ENCODE results near the gene NFASC.

NFASC gene

DNA sequence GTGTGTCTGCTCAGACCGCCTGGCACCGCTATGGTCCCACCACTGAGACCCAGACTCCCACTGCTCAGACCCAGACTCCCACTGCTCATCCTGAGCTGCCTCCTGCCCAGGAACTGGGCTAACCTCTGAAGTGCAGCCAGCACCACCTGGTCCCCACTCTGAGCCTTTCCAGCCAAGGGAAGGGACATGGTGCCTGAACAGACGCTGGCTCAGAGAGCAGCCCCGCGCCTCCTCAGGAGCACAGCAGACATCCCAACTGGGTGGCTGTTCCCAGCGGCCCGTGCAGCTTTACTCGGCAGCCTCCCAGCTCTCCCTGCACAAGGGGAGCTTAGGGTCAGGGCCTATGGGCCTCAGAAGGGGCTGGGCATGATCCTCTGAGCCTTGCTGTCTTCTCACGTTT lies 144.6 kb downstream of the NFASC start:
- DNase-seq = no peak

- no peak for DNase-seq
Measured at GRCh38 chr1:205016075-205016474, 145.4 kb downstream of the NFASC start.

DNA sequence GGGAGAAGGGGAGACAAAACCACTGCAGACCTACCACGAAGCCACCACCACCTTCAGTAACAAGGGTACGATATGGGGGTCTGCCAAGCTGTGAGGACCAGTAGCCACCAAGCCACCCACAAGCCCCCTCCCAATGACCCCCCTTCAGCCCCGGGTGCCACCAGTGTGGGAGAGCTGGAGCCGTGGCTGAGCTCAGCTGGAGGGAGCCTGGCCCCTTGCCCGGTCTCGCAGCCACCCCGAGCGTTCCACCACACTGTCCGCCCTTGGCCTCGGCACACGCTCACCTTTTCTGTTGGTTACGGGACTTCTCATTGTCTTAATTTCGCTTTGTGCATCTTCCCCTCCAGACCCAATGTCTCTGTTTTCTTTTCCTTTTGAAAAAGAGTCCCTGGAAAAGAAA lies 145.9 kb downstream of the NFASC start:
- DNase-seq = no peak

- no peak for DNase-seq
Measured at GRCh38 chr1:205017001-205017400, 146.3 kb downstream of the NFASC start.

DNA sequence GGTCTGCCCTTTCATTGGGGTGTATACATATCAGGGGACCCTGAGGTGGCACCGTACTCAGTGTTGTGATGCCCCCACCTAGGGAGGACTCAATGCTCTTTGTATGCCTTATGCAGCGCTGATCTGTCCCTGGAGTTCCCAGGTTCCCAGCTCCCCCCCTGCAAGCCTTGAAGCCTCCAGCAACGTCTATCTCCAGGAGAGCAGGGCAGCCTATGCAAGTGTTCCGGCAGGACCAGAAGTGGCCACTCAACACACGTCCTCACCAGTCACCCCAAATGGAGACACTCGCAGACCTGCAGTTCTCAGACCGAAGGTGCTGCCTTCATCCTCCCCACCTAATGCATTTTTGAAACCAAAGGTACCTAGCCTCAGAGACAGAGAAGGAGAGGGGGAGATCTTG lies 147.1 kb downstream of the NFASC start:
- no peak for DNase-seq

DNA sequence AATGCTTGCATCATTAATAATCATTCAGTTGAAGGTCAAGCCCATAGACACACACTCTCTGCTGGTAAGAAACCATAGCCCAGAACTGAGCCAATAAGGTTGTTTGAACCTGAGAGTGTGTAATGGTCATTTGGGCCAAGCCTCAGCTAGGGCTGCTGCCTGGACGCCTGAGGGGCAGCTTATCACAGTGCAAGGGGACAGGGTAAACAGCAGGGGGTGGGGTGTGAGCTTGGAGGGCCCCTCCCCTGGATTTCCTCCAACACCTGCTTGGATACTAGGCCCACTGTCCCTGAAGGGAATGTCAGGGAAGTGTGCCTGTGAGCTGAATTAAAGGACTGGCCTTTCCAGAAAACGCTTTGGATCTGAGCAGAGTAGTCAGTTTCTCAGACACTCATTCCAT lies 147.7 kb downstream of the NFASC start:
- no peak for DNase-seq

GRCh38 chr1:205020466-205020865 lies 149.8 kb downstream of the NFASC start:
- DNase-seq = no peak

DNA sequence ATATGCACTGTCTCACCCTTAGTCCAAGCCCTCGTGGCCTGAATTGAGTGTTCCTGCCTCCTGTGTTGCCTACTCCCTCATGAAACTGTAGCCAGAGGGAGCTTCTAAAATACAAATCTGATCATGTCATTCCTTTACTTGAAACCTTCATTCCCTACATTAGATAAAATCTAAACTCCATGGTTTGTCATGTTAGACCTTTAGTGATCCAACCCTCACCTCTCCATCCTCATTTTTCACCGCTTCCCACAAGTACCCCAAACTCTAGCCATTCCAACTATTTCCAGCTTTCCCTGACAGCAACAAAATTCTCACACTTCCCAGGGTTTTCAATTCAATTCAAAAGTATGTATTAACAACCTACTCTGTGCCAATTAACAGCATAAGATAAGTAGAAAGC lies 154.0 kb downstream of the NFASC start:
- DNase-seq = no peak

- DNase-seq = no peak
Measured at GRCh38 chr1:205025239-205025638, 154.6 kb downstream of the NFASC start.

DNA sequence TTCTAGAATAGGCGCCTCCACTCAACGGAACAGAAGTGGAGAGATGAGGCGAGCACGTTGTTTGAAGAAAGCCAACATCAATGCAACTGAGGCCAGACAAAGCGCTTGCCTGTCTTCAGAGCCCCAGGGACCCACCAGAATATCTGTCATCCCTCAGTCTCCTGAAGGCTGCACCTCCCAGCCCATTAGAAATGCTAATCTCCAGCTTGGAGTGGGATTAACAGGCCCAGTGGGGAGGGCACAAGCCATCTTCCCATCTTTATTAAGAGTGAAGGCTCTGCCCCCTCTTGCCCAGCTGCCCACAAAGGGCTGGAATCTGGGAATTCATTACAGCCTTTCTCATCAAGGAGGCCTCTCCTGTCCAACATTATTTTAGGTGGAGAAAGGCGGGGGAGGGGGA lies 155.5 kb downstream of the NFASC start:
- DNase-seq = no peak

DNA sequence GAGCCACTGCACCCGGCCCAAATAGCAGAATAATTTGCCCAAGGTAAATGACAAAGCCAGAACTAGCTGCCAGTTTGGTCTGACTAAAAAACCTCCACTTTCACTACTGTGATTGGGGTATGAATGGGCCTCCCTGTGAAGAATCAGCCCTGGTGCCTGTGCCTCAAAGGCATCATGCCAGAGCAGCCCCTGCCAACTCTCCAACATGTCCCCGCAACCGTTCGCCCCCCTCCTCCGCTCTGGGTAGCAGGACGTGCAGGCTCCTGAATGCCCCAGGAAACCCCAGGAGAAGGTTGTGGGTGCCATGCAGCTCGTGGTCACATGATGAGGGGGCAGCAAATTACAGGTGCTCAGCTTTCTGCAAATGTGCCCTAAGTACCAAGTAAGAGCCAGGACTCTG lies 157.7 kb downstream of the NFASC start:
- DNase-seq = no peak

DNA sequence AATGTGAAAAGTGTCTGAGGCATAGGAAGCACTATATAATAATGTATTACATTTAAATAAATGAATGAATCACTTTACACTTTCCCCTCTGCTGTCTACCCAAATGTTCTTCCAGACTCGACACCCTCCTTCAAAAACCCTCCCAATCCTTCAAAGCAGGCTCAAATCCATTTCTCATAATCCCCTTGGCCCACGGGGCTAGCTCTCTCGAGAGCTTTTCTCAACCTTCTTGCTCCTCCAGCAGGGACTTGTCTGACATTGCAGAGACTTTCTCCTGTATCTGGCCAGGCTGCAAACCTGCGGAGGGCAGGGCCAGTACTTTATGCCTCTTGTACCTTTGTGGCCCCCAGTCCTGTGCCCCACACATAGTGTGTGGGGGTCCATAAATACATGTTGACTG lies 158.3 kb downstream of the NFASC start:
- no peak for DNase-seq

DNA sequence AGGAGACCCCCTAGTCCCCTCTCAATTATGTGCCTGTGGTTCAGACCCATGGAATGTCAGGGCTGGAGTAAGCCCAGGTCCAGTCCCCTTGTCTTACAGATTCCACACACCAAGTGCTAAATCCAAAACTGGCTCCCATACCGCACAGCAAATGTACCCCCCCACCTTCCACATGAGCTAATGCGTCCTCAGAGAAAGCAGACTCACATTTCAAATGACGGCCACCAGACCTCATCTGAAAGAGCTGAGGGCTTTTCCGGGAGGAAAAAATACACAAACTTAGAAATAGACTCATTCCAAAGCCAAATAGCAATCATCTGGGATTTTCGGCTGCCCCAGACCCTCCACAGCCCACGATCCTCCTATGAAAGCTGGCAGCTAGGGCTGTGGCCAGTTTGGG lies 159.6 kb downstream of the NFASC start:
- DNase-seq = no peak

DNA sequence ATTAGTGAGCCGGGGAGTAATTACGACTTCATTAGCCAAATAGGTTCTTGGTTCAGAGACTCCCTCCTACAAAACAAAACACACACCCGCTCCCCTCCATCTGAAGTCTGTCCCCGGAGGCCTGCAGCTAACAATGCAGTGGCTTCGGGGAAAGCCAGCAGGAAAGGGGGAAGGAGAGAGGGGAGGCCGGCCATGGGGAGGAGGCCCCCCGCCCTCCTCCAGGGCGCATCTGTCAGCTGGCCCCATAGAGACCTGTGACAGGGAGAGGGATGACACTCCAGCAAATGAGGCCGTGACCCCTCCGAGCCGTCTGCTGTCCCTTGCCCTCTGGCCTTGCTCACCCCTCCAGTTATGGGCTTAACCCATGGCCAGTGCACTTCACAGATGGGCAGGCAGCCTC lies 160.2 kb downstream of the NFASC start:
- DNase-seq = no peak

DNA sequence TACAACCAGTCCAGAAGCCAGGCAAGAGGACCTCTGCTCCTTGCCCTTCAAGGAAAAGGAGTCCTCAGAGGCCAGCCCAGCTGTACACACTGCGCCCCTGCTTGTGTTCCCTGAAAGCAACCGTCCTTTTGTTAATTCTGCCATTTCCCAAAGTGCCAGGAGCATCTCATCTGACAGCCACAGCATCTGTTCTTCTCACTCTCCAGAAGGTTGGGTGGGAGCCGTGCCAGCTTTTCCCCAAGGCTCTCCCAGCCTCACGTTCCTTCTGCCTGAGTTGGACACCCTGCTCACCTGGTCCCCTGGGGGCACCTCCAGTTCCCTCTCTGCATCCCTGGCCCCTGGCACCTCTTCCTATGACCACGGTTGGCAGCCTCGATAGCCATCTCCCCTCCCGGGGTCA lies 161.8 kb downstream of the NFASC start:
- DNase-seq = no peak

DNA sequence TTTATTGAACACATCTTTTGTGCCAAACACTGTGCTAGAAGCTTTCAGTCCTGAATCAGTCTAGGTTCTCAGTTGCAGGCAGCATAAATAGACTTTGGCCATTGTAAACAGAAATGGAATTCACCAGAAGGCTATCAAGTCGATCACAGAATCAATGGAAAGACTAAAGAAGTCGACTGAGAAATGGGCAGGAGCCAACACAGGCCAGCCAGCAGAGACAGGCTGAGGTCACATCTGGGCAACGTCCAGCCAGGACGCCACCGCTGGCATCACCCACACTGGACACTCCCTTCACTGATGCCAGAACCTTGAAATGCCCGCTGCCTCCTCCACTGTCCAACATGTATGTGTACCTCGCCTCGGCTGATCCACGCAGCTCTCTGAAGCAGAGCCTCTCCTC lies 166.9 kb downstream of the NFASC start:
- no peak for DNase-seq

GRCh38 chr1:205038132-205038786 lies 167.6 kb downstream of the NFASC start:
- no peak for DNase-seq

- DNase-seq = no peak
Measured at GRCh38 chr1:205041001-205041715, 170.5 kb downstream of the NFASC start.

GRCh38 chr1:205041998-205042910 lies 171.6 kb downstream of the NFASC start:
- DNase-seq = no peak

GRCh38 chr1:205042911-205043806 lies 172.5 kb downstream of the NFASC start, which contains the start of gene CNTN2:
TSS of gene CNTN2 (plus strand) at chr1:205043212. CDS start at chr1:205053186, 9,974 bp downstream.
- DNase-seq = no peak

- DNase-seq = no peak
Measured at GRCh38 chr1:205043866-205044265, 173.2 kb downstream of the NFASC start.

DNA sequence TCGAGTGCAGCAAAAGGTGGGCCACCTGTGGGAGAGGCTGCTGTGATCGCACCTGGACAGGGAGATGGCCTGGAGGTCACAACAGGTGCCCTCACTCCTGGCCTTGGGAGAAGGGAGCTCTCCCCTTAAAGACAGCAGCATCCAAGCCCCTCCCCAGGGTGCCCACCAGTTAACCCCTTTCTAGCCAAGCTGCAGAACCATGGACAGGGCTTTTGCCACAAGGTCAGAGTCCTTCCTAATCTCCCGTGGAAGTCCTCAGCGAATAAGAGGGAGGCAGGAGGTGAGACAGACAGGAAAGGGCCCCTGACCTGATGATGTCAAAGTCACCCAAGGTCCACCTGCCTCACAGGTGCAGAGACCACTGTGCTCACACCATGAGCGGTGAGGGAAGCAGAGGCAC lies 174.1 kb downstream of the NFASC start:
- no peak for DNase-seq

GRCh38 chr1:205045146-205045545 lies 174.5 kb downstream of the NFASC start:
- DNase-seq = no peak

Measured in suppressor macrophage treated with lipopolysaccharide for 4 hours (primary cell).